Stimulated activated CD4-positive, alpha-beta T cell treated with anti-CD3 and anti-CD28 coated beads, Interleukin-15, amount 100 ng/mL, for 48 hours (primary cell): ENCODE data around the gene WDFY4.

ENCODE experiments used
- DNase-seq, 2 donors: peaks; one replicate each; pipeline ENCODE4 v3.0.0-alpha.2; 2020; ENCODE audit warnings: low read depth in 2 of 2

The WDFY4 gene

DNA sequence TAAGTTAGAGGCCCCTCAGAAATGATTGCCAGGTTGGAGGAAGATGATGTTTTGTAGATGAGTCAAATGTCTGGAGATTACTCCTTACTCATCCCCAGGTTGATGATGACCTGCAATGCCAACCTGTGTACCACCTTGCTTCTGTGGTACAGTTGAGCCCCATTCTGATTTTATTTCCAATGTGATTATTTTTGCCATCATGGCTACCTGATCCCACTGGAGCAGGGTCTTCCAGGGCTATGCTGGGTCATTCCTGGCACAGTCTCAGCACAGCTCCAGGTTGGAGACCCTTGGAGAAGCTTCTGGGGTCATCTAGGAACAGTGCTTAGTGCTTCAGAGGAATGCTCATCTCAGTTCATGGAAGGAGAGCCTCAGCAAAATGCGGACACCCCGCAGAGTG lies 220.6 kb downstream of the WDFY4 start:
- DNase-seq: no peak

DNA sequence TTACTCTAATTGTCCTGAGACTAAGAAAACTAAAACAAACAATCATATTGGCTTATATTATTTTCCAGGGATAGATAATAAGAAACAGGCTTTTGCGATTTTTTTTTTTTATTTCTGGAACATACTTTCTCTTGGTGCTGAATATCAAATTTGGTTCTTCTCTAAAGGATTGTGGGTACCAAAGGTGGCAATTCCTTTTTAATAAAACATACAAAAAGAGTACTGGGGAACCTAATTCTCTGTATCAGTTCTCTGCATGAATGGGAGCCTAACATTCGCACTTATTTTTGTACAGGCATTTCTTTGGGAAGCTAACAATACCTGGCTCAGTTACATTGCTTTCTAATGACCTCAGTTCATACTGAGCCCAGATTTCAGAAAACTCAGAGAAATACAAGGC lies 222.2 kb downstream of the WDFY4 start:
- DNase-seq: no peak

DNA sequence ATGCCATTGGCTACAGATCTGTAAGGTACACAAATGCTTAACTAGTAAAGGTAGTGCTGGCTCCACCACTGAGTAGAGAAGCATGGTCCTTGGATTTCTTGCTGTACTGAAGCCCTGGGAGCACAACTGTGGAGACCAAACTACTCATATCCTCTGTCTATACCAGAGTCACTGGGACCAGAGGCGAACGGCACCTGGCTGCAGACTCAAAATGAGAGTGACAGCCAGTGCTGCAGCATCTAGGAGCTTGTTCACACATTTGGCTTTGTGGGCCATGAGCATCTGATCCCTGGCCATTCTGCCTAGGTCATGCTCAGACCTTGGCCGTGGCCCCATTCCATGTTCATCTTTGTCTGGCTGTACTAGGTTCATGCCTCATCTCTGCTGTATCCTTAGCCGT lies 223.1 kb downstream of the WDFY4 start:
- DNase-seq: no peak

DNA sequence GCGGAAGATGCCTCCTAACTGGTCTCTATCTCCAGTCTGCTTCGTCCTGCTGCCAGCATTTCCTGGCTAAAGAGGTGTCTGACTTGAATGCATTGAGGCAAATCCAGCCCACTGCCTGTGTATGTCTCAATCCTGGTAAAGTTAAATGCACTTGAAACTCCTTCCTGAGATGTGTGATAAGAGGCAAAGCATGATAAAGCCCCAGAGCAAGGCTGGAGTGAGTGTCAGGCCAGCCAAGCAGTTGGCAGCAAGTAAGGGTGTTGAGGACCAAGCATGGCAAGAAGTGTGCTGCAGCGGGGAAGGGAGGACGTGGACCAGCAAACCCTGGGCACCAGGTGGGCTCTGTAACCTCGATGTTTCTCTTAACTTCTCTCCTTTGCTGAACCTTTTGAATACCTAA lies 225.9 kb downstream of the WDFY4 start:
- no peak for DNase-seq

DNA sequence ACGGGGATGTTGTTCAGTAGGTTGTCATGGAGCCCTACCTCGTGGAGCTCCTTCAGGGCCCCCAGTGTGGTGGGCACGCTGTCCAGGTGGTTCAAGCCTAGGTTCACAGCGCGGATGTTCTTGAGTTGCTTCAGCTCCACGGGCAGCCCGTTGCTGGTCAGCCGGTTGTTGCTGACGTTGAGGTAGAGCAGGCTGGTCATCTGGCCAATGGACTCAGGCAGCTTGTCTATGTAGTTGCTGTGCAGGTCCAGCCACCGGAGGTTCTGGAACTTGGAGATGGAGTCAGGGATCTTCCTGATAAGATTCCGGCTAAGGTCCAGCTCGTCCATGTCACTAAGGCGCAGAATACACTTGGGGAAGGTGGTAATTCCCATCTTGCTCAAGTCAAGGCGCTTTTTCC lies 229.0 kb downstream of the WDFY4 start:
- no peak for DNase-seq

DNA sequence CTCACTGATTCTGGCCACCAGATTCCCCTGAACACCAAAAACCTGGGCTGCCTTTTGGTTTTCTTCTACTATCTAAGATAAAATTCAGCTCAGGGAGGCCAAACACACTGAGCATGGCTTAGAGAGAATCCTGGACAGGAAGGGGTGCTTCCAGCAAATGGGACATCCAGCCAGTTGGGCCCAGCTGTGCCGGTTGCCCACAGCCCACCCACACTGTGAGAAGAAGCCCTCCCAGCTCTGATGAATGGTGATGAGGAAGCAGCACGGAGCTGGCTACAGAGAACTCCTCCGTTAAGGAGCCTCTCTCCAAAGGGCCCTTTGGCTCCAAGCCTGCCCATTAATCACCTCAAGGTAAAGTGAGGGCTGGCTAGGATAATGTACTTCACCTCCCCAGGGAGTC lies 239.1 kb downstream of the WDFY4 start:
- DNase-seq: no peak

DNA sequence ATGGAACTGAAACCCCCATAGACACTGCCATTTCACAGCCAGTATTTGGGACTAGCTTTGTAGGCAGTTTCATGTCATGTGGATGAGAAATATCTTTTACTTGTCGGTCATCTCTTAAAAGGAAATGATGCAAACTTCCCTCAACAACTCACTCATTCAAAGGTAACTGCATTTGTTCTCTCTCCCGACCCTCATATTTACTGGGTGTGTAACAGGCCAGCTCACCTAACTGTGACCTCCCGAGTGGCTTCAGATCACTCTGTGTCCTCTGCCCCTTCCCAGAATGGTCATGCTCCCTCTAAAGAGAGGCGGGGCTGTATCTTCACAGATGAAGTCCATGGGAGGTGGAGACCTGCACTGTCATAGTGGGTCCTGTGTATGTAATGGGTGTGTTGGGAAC lies 240.3 kb downstream of the WDFY4 start:
- DNase-seq: no peak

DNA sequence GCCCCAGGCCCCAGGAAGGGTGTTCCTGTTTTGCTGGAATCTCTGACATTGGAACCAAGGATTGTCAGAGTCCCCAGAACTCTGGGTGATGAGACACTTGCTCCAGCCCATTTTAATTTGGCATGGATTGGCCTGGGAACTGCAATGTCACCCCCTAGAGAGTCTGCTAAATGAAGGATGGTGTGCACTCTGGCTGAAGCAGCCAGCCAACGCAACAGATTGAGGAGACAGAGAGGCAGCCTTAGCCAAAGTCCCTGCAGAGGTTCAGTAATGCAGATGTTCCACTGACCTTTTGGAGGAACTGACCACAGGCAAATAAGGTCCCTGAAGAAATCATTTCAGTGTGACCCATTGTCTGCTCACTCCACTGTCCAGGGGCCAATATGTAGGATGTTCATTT lies 241.6 kb downstream of the WDFY4 start:
- DNase-seq: no peak

DNA sequence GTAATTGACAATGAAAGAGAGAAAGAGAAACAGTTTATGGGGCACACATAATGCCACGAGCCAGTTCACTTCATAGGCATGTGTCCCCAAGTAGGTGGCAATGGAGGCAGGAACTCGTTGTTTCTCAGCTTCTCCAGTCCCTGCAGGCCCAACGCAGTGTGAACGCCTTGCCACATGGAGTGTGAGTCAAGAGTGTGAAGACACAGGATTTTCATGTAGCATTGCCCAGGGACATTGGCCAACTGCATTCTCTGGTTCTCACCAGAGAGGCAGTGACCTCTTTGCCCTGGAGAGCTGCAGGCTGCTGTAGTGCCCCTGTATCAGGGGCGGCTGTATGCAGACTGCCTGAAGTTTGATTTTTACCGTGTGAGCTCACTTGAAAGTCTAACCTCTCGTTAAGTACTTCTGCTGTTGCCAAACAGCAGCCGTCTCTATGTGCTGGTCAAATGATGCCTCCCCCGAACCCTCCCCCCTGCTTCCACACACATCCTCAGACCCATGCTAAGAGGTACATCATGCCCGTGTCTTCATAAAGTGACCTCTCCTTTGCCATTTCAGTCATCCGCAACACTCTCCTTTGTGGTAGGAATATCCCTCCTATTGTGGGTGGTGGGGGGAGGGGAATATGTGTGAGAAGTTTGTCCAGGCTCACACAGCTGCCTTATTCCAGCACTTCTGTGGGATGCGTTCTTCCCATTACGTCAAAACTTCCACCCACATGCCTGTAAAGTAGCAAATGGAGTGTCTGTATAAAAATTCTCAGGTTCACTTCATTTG lies 242.3 kb downstream of the WDFY4 start:
- no peak for DNase-seq

DNA sequence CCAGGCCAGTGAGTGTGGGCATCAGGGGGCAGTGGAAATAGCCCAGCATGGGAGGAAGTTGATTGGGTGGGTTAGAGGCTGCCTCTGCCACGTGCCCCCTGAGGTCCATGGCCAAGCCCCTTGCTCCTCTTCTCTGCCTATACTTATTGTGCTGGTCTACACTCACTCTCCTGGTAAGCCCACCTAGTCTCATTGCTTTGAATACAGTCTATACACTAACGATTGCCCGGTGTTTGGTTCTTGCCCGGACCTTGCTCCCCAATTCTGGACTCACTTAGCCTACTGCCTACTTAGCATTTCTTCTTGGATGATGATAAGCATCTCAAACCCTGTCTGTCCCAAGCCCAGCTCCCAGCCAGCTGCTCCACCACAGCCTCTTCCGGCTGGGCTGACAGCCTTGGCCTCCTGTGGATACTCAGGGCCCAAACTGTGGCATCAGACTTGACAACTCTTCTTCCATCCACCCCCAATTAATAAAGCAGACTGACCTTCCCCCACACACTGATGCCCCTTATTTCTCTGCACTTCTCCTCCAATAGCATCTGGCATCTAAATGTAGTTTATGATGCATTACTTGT lies 244.8 kb downstream of the WDFY4 start:
- no peak for DNase-seq

DNA sequence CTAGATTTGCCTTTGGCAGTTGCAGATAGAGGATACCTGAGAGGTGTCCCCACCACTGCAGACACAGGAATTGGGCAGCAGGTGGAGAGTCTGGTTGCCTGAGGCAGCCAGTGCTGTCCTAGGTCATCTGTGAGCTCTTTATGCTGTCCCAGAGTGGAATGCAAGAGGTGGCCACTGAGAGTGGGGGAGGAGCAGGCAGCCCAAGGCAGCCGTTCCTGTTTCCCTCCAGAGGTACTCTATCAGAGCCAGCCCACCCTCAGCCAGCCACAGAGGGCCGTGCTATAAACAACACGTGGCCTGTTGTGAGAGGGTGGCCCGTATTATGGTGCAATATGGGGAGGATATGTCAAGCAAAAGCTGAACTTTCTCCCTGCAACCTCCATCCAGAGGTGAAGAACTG lies 246.5 kb downstream of the WDFY4 start:
- no peak for DNase-seq

DNA sequence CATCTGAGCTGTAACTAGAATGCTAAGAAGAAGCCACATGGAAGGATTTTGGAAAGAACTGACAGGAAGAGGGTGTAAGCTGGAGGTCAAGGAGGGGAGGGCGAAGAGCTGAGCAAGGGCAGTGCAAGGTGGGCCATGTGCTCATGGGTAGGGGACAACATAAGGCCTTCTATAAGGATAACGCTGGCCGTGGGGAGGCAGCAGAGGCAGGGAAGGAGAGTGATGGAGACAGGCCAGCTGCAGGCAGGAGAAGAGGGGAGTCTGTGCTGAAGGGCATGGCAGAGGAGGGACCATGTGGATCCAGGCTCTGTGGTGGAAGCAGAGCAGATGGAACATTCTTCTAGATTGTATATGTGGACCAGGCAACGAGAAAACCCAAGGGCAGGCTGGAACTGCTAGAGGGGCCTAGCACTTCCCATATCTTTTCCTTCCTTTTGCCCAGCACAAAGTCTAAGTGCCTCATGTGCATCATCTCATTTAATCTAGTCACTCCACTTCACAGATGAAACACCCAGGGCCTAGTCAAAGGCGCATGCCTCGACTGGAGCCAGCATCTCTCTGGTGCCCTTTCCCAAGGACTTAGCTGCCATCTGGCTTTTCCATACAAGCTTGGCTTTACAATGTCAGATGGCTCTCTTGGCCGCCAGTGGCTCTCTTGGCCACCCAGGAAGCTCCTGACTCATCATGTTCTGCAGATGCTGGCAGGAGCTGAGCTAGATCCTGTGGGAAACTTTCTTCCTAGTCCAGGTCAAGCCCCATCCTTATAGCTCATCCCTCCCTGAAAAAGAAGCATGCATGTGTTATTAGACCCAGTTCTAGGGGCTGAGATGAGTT lies 248.4 kb downstream of the WDFY4 start:
- no peak for DNase-seq

DNA sequence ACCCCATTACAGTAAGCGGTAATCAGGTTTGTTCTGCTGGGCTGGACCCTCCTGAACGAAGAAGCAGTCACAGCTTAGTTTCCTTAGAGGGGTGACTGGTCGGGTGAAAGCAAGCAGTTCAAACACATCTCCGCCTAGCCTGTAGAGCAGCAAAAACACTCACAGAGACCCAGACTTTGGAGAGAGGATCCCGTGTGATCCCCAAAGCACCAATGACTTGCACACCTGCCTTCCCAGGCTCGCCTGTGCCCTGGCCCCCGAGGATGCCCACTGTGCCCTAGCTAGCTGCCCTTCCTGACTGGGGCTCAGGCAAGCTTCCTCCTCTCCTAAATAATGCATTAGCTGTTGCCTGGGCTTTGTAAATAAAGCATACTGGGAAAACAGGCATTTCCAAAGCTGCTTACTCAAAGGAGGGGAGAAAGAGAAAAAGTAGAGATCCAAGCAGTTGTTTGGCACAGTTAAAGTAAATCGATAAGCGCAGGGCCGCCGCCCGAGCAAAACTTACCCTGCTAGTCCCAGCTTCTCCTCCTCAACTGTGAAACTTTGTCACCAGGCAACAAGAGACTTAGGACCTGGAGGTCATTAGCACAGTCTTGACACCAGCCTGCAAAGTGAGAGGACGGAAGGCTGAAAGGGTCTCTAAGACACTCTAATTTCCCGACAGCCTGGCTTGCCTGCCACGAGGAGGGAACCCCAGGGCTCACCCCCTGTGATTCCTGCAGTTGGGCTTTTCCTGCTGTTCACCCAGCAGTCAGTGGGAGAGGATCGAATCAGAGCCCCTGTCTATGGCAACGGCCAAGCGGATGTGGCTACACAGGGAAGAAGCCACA lies 250.2 kb downstream of the WDFY4 start:
- no peak for DNase-seq

DNA sequence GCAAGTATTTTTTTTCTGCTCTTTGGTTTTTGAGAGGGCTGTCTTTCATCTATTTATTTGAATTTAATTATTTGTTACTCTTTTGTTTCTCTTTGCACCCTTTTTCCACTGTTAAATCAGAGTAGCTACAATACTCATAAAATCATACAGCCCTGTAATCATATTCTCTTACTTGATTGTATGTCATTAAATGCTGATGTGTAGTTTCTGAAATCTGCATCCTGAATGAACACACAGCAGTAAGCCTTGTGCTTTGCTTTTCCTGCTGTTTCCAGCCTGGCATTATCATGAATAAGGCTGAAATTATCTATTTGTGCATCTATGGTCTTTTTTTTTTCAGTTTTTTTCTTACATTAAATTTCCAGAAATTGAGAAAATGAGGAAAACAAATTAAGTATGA lies 250.9 kb downstream of the WDFY4 start:
- DNase-seq: no peak

DNA sequence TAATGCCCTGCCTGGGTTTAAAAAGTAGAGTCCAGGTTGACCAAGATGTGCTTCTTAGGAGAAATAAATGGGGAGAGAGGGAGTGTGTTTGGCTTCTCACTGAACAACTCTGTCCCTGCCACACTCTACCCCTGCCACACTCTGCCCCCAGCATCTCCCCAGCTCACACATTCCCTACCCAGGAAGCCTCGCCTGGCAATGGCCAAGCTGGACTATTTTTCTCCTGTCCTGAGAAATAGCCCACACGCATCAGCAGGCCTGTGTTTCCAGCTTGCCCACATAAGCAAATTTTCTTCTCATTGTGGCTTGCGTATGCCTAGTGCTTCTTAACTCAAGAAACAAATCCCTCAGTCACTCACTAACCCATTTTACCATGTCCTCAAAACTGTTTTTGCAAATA lies 253.1 kb downstream of the WDFY4 start:
- no peak for DNase-seq

DNA sequence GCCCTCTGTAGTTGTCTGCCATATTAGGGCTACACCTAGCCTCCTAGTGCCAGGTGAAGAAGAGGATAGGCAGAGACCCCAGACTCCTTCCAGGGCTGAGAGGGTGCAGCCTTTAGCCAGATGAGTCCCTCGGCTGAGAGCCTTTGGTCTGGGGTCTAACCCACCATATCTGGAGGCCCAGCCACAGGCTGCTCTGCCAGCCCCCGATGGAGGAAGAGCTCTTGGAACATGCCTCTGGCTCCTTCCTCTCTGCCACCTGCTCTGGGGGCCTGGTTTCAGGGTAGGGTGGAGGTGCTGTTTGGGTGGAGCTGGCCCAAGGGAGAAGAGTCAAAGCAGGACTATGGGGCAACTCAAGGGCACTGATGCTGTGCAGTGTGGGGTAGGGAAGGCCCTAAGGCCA lies 253.6 kb downstream of the WDFY4 start:
- no peak for DNase-seq

DNA sequence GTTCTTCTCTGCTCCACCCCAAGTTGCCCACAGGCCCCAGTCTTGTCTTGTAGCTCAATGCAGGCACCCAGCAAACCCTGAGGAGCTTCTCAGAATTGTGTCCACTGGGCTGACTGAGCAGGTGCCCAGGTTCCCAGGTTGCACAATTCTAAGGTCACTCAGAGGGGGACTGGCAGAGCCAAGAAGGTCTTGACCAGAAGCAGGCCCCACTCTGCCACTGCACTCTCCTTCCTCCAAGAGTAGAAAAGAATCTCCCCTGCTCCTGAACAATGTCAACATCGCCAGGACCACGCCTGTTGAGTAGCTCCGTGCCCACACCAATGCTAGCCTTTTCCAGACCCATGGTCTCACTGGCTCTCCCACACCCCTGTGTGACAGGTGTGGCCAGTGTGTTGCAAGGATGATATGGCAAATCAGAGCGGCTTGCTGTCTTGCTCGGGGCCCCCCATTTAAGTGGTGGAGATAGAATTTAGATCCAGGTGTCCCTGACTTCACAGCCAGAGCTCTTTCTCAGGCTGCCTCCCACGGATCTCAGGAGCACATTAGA lies 254.4 kb downstream of the WDFY4 start:
- no peak for DNase-seq

DNA sequence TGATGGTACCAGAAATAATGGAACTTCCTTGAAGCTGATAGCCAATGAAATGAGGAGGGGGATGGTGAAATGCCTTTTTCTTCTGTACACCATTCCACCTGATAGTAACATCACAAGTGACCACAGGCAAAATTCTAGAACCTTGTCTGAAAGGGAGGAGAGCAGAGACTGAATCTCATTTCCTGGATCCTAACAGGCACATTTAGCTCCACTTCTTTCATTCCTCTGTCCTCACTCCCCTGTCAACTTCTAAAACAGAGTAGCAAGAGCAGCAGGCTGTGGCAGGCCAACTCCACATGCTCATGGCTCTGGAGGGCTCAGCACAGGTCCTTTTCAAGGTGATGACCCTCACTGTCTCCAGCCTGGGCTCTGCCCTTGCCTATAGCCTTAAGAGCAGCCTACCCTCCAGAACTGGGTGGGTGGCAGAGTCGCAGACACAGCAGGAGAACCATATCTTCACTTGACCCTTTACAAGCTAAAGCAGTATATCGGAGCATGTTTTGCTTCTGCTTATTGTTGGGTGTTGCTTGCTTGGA lies 255.2 kb downstream of the WDFY4 start, which contains the start of gene LRRC18:
TSS of gene LRRC18 (minus strand) at position 51 of the 536 bp plus-strand sequence. CDS start 25,685 bp downstream, outside the sequence.
- no peak for DNase-seq

DNA sequence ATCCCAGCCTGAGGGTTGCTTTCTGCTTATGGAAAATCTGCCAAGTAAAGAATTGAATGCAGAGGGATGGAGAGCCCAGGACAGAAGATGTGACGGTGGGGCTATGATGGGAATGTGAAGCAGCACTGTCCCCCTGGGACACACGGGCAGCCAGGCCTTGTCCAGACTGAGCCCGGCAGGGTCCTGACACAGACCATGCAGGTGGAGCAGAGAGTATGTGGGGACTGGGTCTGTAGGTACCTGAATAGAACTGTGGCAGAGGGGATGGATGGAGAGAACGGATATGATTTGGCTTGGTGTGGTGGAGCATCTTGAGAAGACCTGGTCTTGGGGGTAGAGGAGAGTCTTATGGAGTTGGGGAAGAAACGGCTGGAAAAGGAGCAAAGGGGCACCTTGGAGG lies 255.7 kb downstream of the WDFY4 start:
- DNase-seq: no peak

DNA sequence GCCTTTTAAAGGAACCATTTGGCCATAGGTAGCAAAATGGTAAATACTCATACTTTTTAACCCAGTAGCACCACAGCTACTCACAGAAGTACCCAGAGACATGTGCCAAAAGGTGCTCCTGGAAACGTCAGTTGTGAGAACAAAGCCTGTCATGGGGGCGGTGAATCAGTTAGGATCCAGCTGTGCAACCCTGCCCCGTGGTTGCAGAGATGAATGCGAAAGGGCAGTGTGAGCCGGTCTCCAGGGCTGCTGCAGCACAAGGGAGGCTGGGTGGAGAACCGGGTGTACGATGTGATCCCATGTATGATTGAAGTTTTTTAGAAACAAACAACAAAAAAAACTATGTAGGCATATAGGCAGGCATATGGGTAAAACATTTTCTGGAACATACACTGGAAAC lies 256.3 kb downstream of the WDFY4 start:
- DNase-seq: no peak

DNA sequence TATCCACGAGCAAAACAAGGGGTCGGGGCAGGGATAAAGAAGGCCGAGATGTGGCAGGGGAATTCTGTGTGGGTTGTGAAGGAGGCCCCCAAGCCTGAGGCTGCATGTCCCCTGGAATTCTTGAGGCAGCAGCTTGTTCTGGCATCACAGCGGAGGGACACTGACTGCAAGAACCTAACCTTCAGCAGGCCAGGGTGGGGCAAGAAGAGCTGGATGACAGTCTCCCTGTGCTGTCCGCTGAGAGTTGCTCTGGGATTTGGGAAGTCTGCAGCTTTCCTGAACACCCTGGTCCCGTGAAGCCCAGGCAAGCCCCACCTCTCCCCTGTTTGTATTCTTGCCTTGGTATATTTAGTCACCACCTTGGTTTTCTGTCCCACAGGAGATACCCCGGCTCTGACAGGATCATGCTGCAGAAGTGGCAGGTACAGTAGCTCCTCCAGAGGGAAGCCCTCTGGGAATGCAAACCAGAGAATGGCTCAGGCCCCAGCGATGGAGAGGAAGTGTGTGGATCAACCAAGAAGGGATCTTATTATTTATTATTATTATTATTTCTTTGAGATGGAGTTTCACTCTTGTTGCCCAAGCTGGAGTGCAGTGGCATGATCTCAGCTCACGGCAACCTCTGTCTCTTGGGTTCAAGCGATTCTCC lies 256.9 kb downstream of the WDFY4 start:
- DNase-seq: no peak
